Measurements from ENCODE around the gene NOS2. TPM values are rescaled to one million over a fixed set of nuclear protein-coding genes. Genes with fewer than 3 reads are reported as not detected.
A peak's percentile ranks its signal among the peaks of the same experiment; 100 is the strongest.
"Not testable (repeated sequence)": the region's sequence is repeated elsewhere in the genome, so short reads cannot be mapped to it uniquely, and the experiment has no call there.

NOS2 gene
- total RNA-seq, 1 donor from 2014 or later, result not detected

GRCh38 chr17:27756467-27757371, 43.6 kb downstream of the NOS2 start:
- Mint-ChIP-seq H3K4me3 (no peak overlapping the region), H3K27ac (no peak overlapping the region), H3K36me3 (ENCODE audit: low read depth) (no peaks in the 10 kb centered on the region), H3K4me1 (no peaks in the 10 kb centered on the region), H3K9me3 (no peaks in the 10 kb centered on the region), H3K27me3 (peaks cover 8% of the 10 kb centered on the region)
- ChIA-PET CTCF (interaction anchor here (0.6 to 3.3 kb wide), 9 partner anchors 17 to 137 kb away, joined by 3 to 19 read pairs (median 4); no protein-coding TSS in a partner anchor), POLR2A (no interaction called here)
- TF ChIP-seq CTCF (IDR thresholded peaks at IDR 0.05), result no peak
- ATAC-seq (ENCODE audit: low read depth) (no peak), DNase-seq (no peak)
- intact Hi-C loops (cut with micrococcal nuclease), result no loop called here

GRCh38 chr17:27755706-27756466, 44.4 kb downstream of the NOS2 start:
- no peaks in the 10 kb centered on the region for H3K36me3 Mint-ChIP-seq (ENCODE audit: low read depth)
- no peaks in the 10 kb centered on the region for H3K9me3 Mint-ChIP-seq
- no peaks in the 10 kb centered on the region for H3K4me1 Mint-ChIP-seq
- TF ChIP-seq CTCF (IDR thresholded peaks at IDR 0.05), result no peak
- CTCF ChIA-PET, result interaction anchor here (0.6 to 3.3 kb wide), 7 partner anchors 18 to 138 kb away, joined by 3 to 19 read pairs (median 4); no protein-coding TSS in a partner anchor
- no peak for DNase-seq
- no peak for ATAC-seq (ENCODE audit: low read depth)
- H3K4me3 Mint-ChIP-seq, result no peak overlapping the region
- no peak overlapping the region for H3K27ac Mint-ChIP-seq
- POLR2A ChIA-PET, result no interaction called here
- intact Hi-C loops (cut with micrococcal nuclease), result no loop called here
- H3K27me3 Mint-ChIP-seq, result peaks cover 8% of the 10 kb centered on the region

GRCh38 chr17:27754549-27754948, 45.8 kb downstream of the NOS2 start:
- no peak for TF ChIP-seq CTCF (IDR thresholded peaks at IDR 0.05)
- ATAC-seq (ENCODE audit: low read depth) (no peak), DNase-seq (no peak)
- peaks cover 8% of the 10 kb centered on the region for H3K27me3 Mint-ChIP-seq
- H3K4me3 Mint-ChIP-seq, result no peak overlapping the region
- CTCF ChIA-PET, result no interaction called here
- H3K27ac Mint-ChIP-seq, result no peak overlapping the region
- no peaks in the 10 kb centered on the region for H3K4me1 Mint-ChIP-seq
- intact Hi-C loops (cut with micrococcal nuclease), result no loop called here
- POLR2A ChIA-PET, result interaction anchor here (0.5 kb wide), 1 partner anchor 46 kb away, joined by 4 read pairs; no protein-coding TSS in a partner anchor
- H3K9me3 Mint-ChIP-seq, result no peaks in the 10 kb centered on the region
- H3K36me3 Mint-ChIP-seq (ENCODE audit: low read depth), result no peaks in the 10 kb centered on the region

GRCh38 chr17:27753726-27754125, 46.6 kb downstream of the NOS2 start:
- ATAC-seq (ENCODE audit: low read depth); H3K9me3 Mint-ChIP-seq; POLR2A ChIA-PET; H3K4me3 Mint-ChIP-seq; H3K27ac Mint-ChIP-seq; DNase-seq; CTCF ChIA-PET; H3K4me1 Mint-ChIP-seq; H3K27me3 Mint-ChIP-seq; intact Hi-C loops (cut with micrococcal nuclease); H3K36me3 Mint-ChIP-seq (ENCODE audit: low read depth): not testable (repeated sequence)

GRCh38 chr17:27752831-27753619, 47.3 kb downstream of the NOS2 start:
- H3K4me3 Mint-ChIP-seq; H3K27ac Mint-ChIP-seq; H3K4me1 Mint-ChIP-seq; CTCF ChIA-PET; DNase-seq; H3K27me3 Mint-ChIP-seq; intact Hi-C loops (cut with micrococcal nuclease); H3K9me3 Mint-ChIP-seq; POLR2A ChIA-PET; H3K36me3 Mint-ChIP-seq (ENCODE audit: low read depth): not testable (repeated sequence)
- peak; percentile 54 for ATAC-seq (ENCODE audit: low read depth)

Measured in activated B cell treated with CpG ODN at 0.5 μM for 24 hours (primary cell).